HL-60 (cell line): ENCODE results near the gene TMEM30A.

Source experiments
- DNase-seq, 2 experiments: peaks; one replicate each; pipeline ENCODE4 v3.0.0-alpha.2; 2010 to 2020; ENCODE audit warnings: low read depth in 1 of 2, low spot score in 1 of 2
- H3K27ac ChIP-seq: fragments of 250-450 bp; sonication (Bioruptor Pico); replicated peaks from 2 replicates; pipeline ENCODE4 v1.5.1; 2020; ENCODE audit warnings: mild to moderate bottlenecking, moderate library complexity
- H3K27me3 ChIP-seq: fragments of 250-450 bp; sonication (Bioruptor Pico); 2 replicates; pipeline ENCODE4 v1.5.1; 2021; ENCODE audit warnings: mild to moderate bottlenecking, moderate library complexity; ENCODE audit not compliant: insufficient read depth, poor library complexity, severe bottlenecking
- H3K4me3 ChIP-seq: replicated peaks from 2 replicates; pipeline ENCODE4 v1.5.1; 2011; ENCODE audit warnings: mild to moderate bottlenecking, control low read depth, low read length; ENCODE audit not compliant: insufficient read depth
- CTCF ChIP-seq: IDR thresholded peaks from one replicate; pipeline ENCODE4 v1.5.1; 2011; ENCODE audit warnings: low read length, control low read depth, inconsistent platforms; ENCODE audit not compliant: insufficient read depth
- GABPA ChIP-seq: IDR thresholded peaks from 2 replicates; pipeline ENCODE4 v1.6.1; 2012; ENCODE audit warnings: low read depth
- POLR2AphosphoS5 ChIP-seq: IDR thresholded peaks from 2 replicates; pipeline ENCODE4 v1.6.1; 2012; ENCODE audit warnings: low read depth
- REST ChIP-seq: IDR thresholded peaks from 2 replicates; pipeline ENCODE4 v1.6.1; 2012; ENCODE audit warnings: low read depth; ENCODE audit not compliant: insufficient replicate concordance
- SPI1 ChIP-seq: IDR thresholded peaks from 2 replicates; pipeline ENCODE4 v1.6.1; 2012; ENCODE audit warnings: low read depth, mild to moderate bottlenecking, borderline replicate concordance

TMEM30A gene

GRCh38 chr6:75318900-75319299 is 34.3 kb upstream of the TMEM30A start:
- DNase-seq: no peak
- Histone ChIP-seq H3K27me3 (no peaks in the 10 kb centered on the region), H3K27ac (no peak overlapping the region), H3K4me3 (no peak overlapping the region)
- TF ChIP-seq REST (no peak), GABPA (no peak), SPI1 (no peak), POLR2AphosphoS5 (no peak), CTCF (no peak)

- DNase-seq: no peak
- H3K27ac ChIP-seq: no peak overlapping the region
- TF ChIP-seq CTCF: no peak
- TF ChIP-seq REST: no peak
- TF ChIP-seq POLR2AphosphoS5: no peak
- TF ChIP-seq SPI1: no peak
- no peak for TF ChIP-seq GABPA
These were observed 33.1 kb upstream of the TMEM30A start for GRCh38 chr6:75317503-75318206.

GRCh38 chr6:75315978-75316377 is 31.4 kb upstream of the TMEM30A start:
- H3K4me3 ChIP-seq: no peak overlapping the region
- no peak for DNase-seq
- TF ChIP-seq POLR2AphosphoS5: no peak
- no peak for TF ChIP-seq CTCF
- no peak for TF ChIP-seq GABPA
- TF ChIP-seq SPI1: no peak
- no peak for TF ChIP-seq REST
- H3K27me3 ChIP-seq: no peaks in the 10 kb centered on the region
- no peak overlapping the region for H3K27ac ChIP-seq

More at GRCh38 chr6:75317503-75318206, 33.1 kb upstream of the TMEM30A start:
- H3K27me3 ChIP-seq: no peaks in the 10 kb centered on the region
- no peak overlapping the region for H3K4me3 ChIP-seq
